ENCODE measurements around the gene ADK.

The ADK gene

GRCh38 chr10:74153123-74153522 is 2.1 kb downstream of the ADK start:
- TF ChIP-seq SIN3A (IDR thresholded peaks at IDR 0.05; ENCODE audit: borderline replicate concordance, insufficient read depth, low read length) = no peak
- TF ChIP-seq TAF1 (IDR thresholded peaks at IDR 0.05; ENCODE audit: borderline replicate concordance, insufficient read depth, low read length) = no peak
- TF ChIP-seq FOXP2 (optimal IDR thresholded peaks at IDR 0.05; ENCODE audit: borderline replicate concordance, extremely low read depth, extremely low read length, insufficient read depth) = no peak
- TF ChIP-seq POLR2AphosphoS5 (IDR thresholded peaks at IDR 0.05; ENCODE audit: low read depth, low read length) = no peak
- TF ChIP-seq, protein P1, sequence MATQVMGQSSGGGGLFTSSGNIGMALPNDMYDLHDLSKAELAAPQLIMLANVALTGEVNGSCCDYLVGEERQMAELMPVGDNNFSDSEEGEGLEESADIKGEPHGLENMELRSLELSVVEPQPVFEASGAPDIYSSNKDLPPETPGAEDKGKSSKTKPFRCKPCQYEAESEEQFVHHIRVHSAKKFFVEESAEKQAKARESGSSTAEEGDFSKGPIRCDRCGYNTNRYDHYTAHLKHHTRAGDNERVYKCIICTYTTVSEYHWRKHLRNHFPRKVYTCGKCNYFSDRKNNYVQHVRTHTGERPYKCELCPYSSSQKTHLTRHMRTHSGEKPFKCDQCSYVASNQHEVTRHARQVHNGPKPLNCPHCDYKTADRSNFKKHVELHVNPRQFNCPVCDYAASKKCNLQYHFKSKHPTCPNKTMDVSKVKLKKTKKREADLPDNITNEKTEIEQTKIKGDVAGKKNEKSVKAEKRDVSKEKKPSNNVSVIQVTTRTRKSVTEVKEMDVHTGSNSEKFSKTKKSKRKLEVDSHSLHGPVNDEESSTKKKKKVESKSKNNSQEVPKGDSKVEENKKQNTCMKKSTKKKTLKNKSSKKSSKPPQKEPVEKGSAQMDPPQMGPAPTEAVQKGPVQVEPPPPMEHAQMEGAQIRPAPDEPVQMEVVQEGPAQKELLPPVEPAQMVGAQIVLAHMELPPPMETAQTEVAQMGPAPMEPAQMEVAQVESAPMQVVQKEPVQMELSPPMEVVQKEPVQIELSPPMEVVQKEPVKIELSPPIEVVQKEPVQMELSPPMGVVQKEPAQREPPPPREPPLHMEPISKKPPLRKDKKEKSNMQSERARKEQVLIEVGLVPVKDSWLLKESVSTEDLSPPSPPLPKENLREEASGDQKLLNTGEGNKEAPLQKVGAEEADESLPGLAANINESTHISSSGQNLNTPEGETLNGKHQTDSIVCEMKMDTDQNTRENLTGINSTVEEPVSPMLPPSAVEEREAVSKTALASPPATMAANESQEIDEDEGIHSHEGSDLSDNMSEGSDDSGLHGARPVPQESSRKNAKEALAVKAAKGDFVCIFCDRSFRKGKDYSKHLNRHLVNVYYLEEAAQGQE (IDR thresholded peaks at IDR 0.05; ENCODE audit: insufficient read depth in 1 of 2, low read depth in 2 of 2, low read length in 2 of 2) = no peak

GRCh38 chr10:74153676-74154075 is 2.7 kb downstream of the ADK start:
- no peak for TF ChIP-seq POLR2AphosphoS5 (IDR thresholded peaks at IDR 0.05; ENCODE audit: low read depth, low read length)
- no peak for TF ChIP-seq SIN3A (IDR thresholded peaks at IDR 0.05; ENCODE audit: borderline replicate concordance, insufficient read depth, low read length)
- TF ChIP-seq, protein P1 (IDR thresholded peaks at IDR 0.05; ENCODE audit: insufficient read depth in 1 of 2, low read depth in 2 of 2, low read length in 2 of 2) = no peak
- TF ChIP-seq FOXP2 (optimal IDR thresholded peaks at IDR 0.05; ENCODE audit: borderline replicate concordance, extremely low read depth, extremely low read length, insufficient read depth) = no peak
- TF ChIP-seq TAF1 (IDR thresholded peaks at IDR 0.05; ENCODE audit: borderline replicate concordance, insufficient read depth, low read length) = no peak

DNA sequence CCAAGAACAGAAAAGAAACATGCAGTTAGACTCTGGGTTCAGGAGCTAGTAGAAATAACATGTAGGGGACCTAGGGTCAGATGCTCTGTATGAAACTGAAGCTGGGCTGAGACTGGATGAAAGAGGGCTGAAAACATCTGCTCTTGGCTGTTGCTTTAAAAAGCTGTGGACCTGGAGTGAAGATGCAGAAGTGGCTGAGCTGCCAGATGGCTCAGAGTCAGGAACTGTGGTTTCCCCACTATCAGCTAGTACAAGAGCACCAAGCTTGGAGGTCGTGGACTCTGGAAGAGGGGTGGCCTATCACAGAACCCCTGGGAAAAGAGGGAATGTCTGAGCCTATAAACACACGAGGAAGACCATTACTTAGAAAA is 5.9 kb downstream of the ADK start:
- TF ChIP-seq POLR2AphosphoS5 (IDR thresholded peaks at IDR 0.05; ENCODE audit: low read depth, low read length) (no peak), TAF1 (IDR thresholded peaks at IDR 0.05; ENCODE audit: borderline replicate concordance, insufficient read depth, low read length) (no peak), FOXP2 (optimal IDR thresholded peaks at IDR 0.05; ENCODE audit: borderline replicate concordance, extremely low read depth, extremely low read length, insufficient read depth) (no peak), SIN3A (IDR thresholded peaks at IDR 0.05; ENCODE audit: borderline replicate concordance, insufficient read depth, low read length) (no peak)
- TF ChIP-seq, protein P1 (IDR thresholded peaks at IDR 0.05; ENCODE audit: insufficient read depth in 1 of 2, low read depth in 2 of 2, low read length in 2 of 2) = no peak

DNA sequence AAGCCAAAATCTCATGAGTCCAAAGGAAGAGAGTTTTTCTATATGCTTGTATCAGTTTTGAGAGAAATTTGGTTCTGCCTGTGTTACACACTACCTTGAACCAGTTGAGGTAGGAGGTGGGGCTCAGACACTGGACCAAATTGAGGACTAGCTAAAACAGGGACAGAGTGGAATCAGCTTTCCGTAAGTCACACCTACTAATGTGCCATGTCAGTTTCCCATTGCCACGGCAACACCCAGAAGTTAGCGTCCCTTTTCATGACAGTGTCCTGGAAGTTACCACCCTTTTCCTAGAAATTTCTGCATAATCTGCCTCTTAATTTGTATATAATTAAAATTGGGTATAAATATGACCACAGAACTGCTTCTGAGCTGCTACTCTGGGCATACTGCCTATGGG is 9.0 kb downstream of the ADK start:
- TF ChIP-seq SIN3A (IDR thresholded peaks at IDR 0.05; ENCODE audit: borderline replicate concordance, insufficient read depth, low read length) (no peak), TAF1 (IDR thresholded peaks at IDR 0.05; ENCODE audit: borderline replicate concordance, insufficient read depth, low read length) (no peak), FOXP2 (optimal IDR thresholded peaks at IDR 0.05; ENCODE audit: borderline replicate concordance, extremely low read depth, extremely low read length, insufficient read depth) (no peak), POLR2AphosphoS5 (IDR thresholded peaks at IDR 0.05; ENCODE audit: low read depth, low read length) (no peak)
- TF ChIP-seq, protein P1 (IDR thresholded peaks at IDR 0.05; ENCODE audit: insufficient read depth in 1 of 2, low read depth in 2 of 2, low read length in 2 of 2) = no peak
